Hepatocyte (in vitro differentiated cells): Measurements from ENCODE around the gene VPS41.

Experiments
- EZH2 ChIP-seq: fragments of 200-600 bp; sonication (generic); IDR thresholded peaks from 2 replicates; pipeline ENCODE4 v1.6.1; 2016; ENCODE audit warnings: antibody characterized with exemption, mild to moderate bottlenecking, borderline replicate concordance
- TF ChIP-seq, protein P1 (sequence below): fragments of 200-600 bp; sonication (generic); IDR thresholded peaks from 2 replicates; pipeline ENCODE4 v1.5.1; 2016; ENCODE audit warnings: antibody characterized with exemption, mild to moderate bottlenecking; ENCODE audit not compliant: poor library complexity

DNA sequence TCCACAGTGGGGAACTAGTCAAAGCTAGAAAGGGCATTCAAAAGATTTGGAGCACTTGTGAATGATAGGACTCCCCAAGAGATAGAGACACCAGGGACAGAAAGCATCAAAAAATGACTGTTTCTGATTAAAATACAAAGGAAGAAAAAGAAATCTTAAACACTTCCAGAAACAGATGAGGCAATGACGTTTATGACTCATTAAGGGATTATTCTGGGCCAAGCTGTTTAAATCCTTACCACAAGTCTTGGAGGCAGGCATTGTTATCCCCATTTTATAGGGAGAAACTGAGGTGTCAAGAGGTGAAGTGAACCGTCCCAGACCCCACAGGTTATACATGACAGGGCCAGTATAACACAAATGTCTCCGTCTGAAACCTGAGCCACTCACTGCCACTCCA lies 209.5 kb downstream of the VPS41 start:
- TF ChIP-seq, protein P1, sequence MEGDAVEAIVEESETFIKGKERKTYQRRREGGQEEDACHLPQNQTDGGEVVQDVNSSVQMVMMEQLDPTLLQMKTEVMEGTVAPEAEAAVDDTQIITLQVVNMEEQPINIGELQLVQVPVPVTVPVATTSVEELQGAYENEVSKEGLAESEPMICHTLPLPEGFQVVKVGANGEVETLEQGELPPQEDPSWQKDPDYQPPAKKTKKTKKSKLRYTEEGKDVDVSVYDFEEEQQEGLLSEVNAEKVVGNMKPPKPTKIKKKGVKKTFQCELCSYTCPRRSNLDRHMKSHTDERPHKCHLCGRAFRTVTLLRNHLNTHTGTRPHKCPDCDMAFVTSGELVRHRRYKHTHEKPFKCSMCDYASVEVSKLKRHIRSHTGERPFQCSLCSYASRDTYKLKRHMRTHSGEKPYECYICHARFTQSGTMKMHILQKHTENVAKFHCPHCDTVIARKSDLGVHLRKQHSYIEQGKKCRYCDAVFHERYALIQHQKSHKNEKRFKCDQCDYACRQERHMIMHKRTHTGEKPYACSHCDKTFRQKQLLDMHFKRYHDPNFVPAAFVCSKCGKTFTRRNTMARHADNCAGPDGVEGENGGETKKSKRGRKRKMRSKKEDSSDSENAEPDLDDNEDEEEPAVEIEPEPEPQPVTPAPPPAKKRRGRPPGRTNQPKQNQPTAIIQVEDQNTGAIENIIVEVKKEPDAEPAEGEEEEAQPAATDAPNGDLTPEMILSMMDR: no peak
- TF ChIP-seq EZH2: no peak
